GM18517 (cell line): ENCODE data around the gene SLC2A14.

ENCODE experiments used
- ATAC-seq: cut with Tn5 transposase; IDR thresholded peaks from one replicate; pipeline ENCODE4 v1.9.1; 2021; ENCODE audit warnings: mild to moderate bottlenecking, moderate library complexity; ENCODE audit not compliant: unreplicated experiment

Gene SLC2A14

DNA sequence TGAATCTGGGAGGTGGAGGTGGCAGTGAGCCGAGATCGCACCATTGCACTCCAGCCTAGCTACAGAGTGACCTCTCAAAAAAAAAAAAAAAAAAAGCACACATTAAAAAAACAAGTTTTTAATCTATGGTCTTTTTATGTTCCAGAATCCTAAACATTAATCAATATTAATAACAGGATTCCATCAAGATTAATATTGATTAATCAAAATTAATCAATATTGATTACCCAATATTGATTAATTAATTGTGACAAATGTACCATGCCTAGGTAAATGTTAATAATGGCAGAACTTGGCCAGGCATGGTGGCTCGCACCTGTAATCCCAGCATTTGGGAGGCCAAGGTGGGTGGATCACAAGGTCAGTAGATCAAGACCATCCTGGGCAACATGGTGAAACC is 91.4 kb downstream of the SLC2A14 start:
- ATAC-seq = no peak

DNA sequence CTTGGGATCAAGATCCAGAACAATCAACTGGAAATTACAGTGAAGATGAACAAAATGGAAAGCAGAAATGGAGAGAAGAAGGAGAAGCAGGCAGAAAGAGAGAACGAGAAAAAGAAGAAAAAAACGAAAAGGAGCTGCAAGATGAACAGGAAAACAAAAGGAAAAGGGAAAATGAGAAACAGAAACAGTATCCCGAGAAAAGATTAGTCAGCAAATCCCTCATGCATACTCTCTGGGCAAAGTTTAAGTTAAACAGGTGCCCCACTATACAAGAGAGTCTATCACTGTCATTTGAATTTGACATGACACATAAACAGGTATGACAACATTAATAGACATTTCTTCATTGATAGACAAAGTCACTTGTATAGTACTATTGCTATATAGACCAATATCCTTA is 102.7 kb downstream of the SLC2A14 start:
- no peak for ATAC-seq
